GM12801 (cell line): ENCODE data around the gene PRKG1.

Experiments used
- CTCF ChIP-seq: IDR thresholded peaks from one replicate; pipeline ENCODE4 v1.5.1; 2011; ENCODE audit warnings: control low read depth; ENCODE audit not compliant: insufficient read length; ENCODE audit errors: extremely low read depth

Gene PRKG1

GRCh38 chr10:51952056-51952455 is 877.8 kb downstream of the PRKG1 start:
- TF ChIP-seq CTCF, result no peak

- TF ChIP-seq CTCF, result no peak
Measured at GRCh38 chr10:51955696-51956095, 881.4 kb downstream of the PRKG1 start.

- no peak for TF ChIP-seq CTCF
Measured at GRCh38 chr10:51956822-51957221, 882.5 kb downstream of the PRKG1 start.

- TF ChIP-seq CTCF, result no peak
Measured at GRCh38 chr10:51960494-51960895, 886.2 kb downstream of the PRKG1 start.

- no peak for TF ChIP-seq CTCF
Measured at GRCh38 chr10:51961401-51961800, 887.1 kb downstream of the PRKG1 start.

- TF ChIP-seq CTCF, result no peak
Measured at GRCh38 chr10:51964630-51965029, 890.3 kb downstream of the PRKG1 start.

- no peak for TF ChIP-seq CTCF
Measured at GRCh38 chr10:51965451-51965850, 891.2 kb downstream of the PRKG1 start.

- TF ChIP-seq CTCF, result no peak
Measured at GRCh38 chr10:51972733-51973346, 898.6 kb downstream of the PRKG1 start.
